A549 (cell line): ENCODE measurements around the gene NKX6-2. TPM values are rescaled to one million over a fixed set of nuclear protein-coding genes. Genes with fewer than 3 reads are reported as not detected.
A peak's percentile ranks its signal among the peaks of the same experiment; 100 is the strongest.

Source experiments
- ATAC-seq, 2 experiments: fragments of 200-7000 bp in 1 of 2; fragments of >200 bp in 1 of 2; cut with Nextera tagmentation in 1 of 2; cut with Tn5 transposase in 1 of 2; 3 replicates each; pipeline versions ENCODE4 v1.8.0 to v1.9.1; 2018 to 2020; ENCODE audit warnings: mild to moderate bottlenecking in 1 of 2, moderate library complexity in 1 of 2
- CTCF ChIA-PET: fragments of 300-600 bp; sonication (Branson Sonifier 250); formaldehyde crosslinking; extraction: SDS; loops from one replicate; lab custom pipeline; 2021; ENCODE audit warnings: antibody characterized with exemption, inconsistent platforms; lab: Yijun Ruan, JAX
- POLR2A ChIA-PET: fragments of 350-600 bp; formaldehyde crosslinking; extraction: SDS; loops from one replicate; lab custom pipeline; 2021; ENCODE audit warnings: antibody characterized with exemption, inconsistent platforms; lab: Yijun Ruan, JAX
- DNase-seq, 2 experiments: peaks; one replicate each; pipeline versions ENCODE4 v3.0.0 to v3.0.0-alpha.2; 2011 to 2016; ENCODE audit warnings: low read depth in 1 of 2, low spot score in 1 of 2
- FAIRE-seq: peaks from 2 replicates; lab custom pipeline; 2011; peaks lifted over from hg19 to GRCh38; lab: Jason Lieb, UNC
- H3K27ac ChIP-seq, 2 experiments: fragments of >200 bp; sonication (Bioruptor Twin); formaldehyde crosslinking; 3 replicates each; pipeline ENCODE4 v1.5.1; 2016 to 2017
- H3K4me1 ChIP-seq: fragments of >200 bp; sonication (Bioruptor Twin); formaldehyde crosslinking; 3 replicates; pipeline ENCODE4 v1.6.1; 2016
- H3K4me2 ChIP-seq: fragments of >200 bp; sonication (Bioruptor Twin); formaldehyde crosslinking; 3 replicates; pipeline ENCODE4 v1.6.1; 2016
- H3K4me3 ChIP-seq: fragments of >200 bp; sonication (Bioruptor Twin); formaldehyde crosslinking; 3 replicates; pipeline ENCODE4 v1.5.1; 2016
- H3K9me3 ChIP-seq: fragments of >200 bp; sonication (Bioruptor Twin); formaldehyde crosslinking; 3 replicates; pipeline ENCODE4 v1.6.1; 2016
- CBX2 ChIP-seq: fragments of 200-600 bp; sonication (generic); IDR thresholded peaks from 2 replicates; pipeline ENCODE4 v1.6.1; 2016; ENCODE audit warnings: low read depth, mild to moderate bottlenecking, borderline replicate concordance
- CBX8 ChIP-seq: fragments of 200-600 bp; sonication (generic); IDR thresholded peaks from 2 replicates; pipeline ENCODE4 v1.6.1; 2016
- CHD2 ChIP-seq: fragments of 150-350 bp; IDR thresholded peaks from 2 replicates; pipeline ENCODE4 v1.6.1; 2014; ENCODE audit warnings: low read length; ENCODE audit not compliant: partially characterized antibody
- EHMT2 ChIP-seq: fragments of 200-600 bp; sonication (generic); IDR thresholded peaks from 2 replicates; pipeline ENCODE4 v1.6.1; 2016; ENCODE audit warnings: antibody characterized with exemption, low read depth, mild to moderate bottlenecking, moderate library complexity
- ESRRA ChIP-seq: fragments of 150-350 bp; IDR thresholded peaks from 2 replicates; pipeline ENCODE4 v1.6.1; 2014; ENCODE audit warnings: mild to moderate bottlenecking, low read length, borderline replicate concordance
- FOXS1 ChIP-seq: fragments of 250-450 bp; sonication (Bioruptor Pico); IDR thresholded peaks from 2 replicates; pipeline ENCODE4 v1.5.0; 2020; ENCODE audit warnings: mild to moderate bottlenecking, moderate library complexity
- HMGXB4 ChIP-seq: fragments of 250-450 bp; sonication (Bioruptor Pico); IDR thresholded peaks from 2 replicates; pipeline ENCODE4 v1.5.0; 2021; ENCODE audit warnings: mild to moderate bottlenecking, moderate library complexity, borderline replicate concordance
- HOXA7 ChIP-seq: fragments of 250-450 bp; sonication (Bioruptor Pico); IDR thresholded peaks from 2 replicates; pipeline ENCODE4 v1.5.0; 2020; ENCODE audit warnings: mild to moderate bottlenecking, moderate library complexity
- HOXB13 ChIP-seq: fragments of 250-450 bp; sonication (Bioruptor Pico); IDR thresholded peaks from 2 replicates; pipeline ENCODE4 v1.5.0; 2020; ENCODE audit warnings: low read depth, mild to moderate bottlenecking, moderate library complexity
- MAFK ChIP-seq: fragments of 450-650 bp; IDR thresholded peaks from 2 replicates; pipeline ENCODE4 v1.6.1; 2014; ENCODE audit not compliant: partially characterized antibody
- MAZ ChIP-seq: fragments of 150-350 bp; IDR thresholded peaks from 2 replicates; pipeline ENCODE4 v1.6.1; 2014; ENCODE audit warnings: antibody characterized with exemption, low read depth, low read length, borderline replicate concordance
- MYC ChIP-seq: IDR thresholded peaks from 2 replicates; pipeline ENCODE4 v1.6.1; 2012; ENCODE audit warnings: mild to moderate bottlenecking, inconsistent platforms, low read length, improper control_type of control experiment, borderline replicate concordance
- POLR2A ChIP-seq: IDR thresholded peaks from 2 replicates; pipeline ENCODE4 v1.6.1; 2012; ENCODE audit warnings: mild to moderate bottlenecking, low read length
- REST ChIP-seq: fragments of 200-600 bp; sonication (generic); IDR thresholded peaks from 2 replicates; pipeline ENCODE4 v1.6.1; 2016; ENCODE audit warnings: antibody characterized with exemption, mild to moderate bottlenecking, moderate library complexity
- RNF2 ChIP-seq: fragments of 200-600 bp; sonication (generic); IDR thresholded peaks from 2 replicates; pipeline ENCODE4 v1.6.1; 2016; ENCODE audit warnings: low read depth, mild to moderate bottlenecking, antibody characterized with exemption, moderate library complexity, borderline replicate concordance
- SMC3 ChIP-seq: fragments of >200 bp; sonication (Bioruptor Twin); formaldehyde crosslinking; IDR thresholded peaks from 3 replicates; pipeline ENCODE4 v1.6.1; 2018; ENCODE audit warnings: inconsistent platforms
- TFCP2L1 ChIP-seq: fragments of 250-450 bp; sonication (Bioruptor Pico); IDR thresholded peaks from 2 replicates; pipeline ENCODE4 v1.5.0; 2021; ENCODE audit warnings: mild to moderate bottlenecking
- TP53 ChIP-seq: fragments of 250-450 bp; sonication (Bioruptor Pico); IDR thresholded peaks from 2 replicates; pipeline ENCODE4 v1.5.0; 2021; ENCODE audit warnings: mild to moderate bottlenecking, moderate library complexity
- USF2 ChIP-seq: fragments of 450-650 bp; IDR thresholded peaks from 2 replicates; pipeline ENCODE4 v1.6.1; 2014; ENCODE audit warnings: antibody characterized with exemption
- ZNF302 ChIP-seq: fragments of 250-450 bp; sonication (Bioruptor Pico); IDR thresholded peaks from 2 replicates; pipeline ENCODE4 v1.9.0; 2021; ENCODE audit warnings: inconsistent platforms, mild to moderate bottlenecking, moderate library complexity
- ZSCAN20 ChIP-seq: fragments of 250-450 bp; sonication (Bioruptor Pico); IDR thresholded peaks from 2 replicates; pipeline ENCODE4 v1.8.0; 2022; ENCODE audit warnings: mild to moderate bottlenecking, moderate library complexity
- WGBS: methylation state at CpG from one replicate; pipeline ENCODE4 v1.1.6; 2017; ENCODE audit errors: missing lambda C conversion rate; 5-methylcytosine and 5-hydroxymethylcytosine counted together
- polyA plus RNA-seq, 4 experiments: library from polyadenylated mRNA; depleted of rRNA in 3 of 4; stranded (reverse); fragments of >200 nt; fragmentation: RNase III in 1 of 4; extraction: RNeasy Plus Mini Kit Qiagen cat#74134 plus additional on column Dnase treatment in 1 of 4; gene quantifications; 2 replicates in 3 of 4; 3 replicates in 1 of 4; pipeline ENCODE4 v1.2.3, GENCODE V29; 2011 to 2017

The NKX6-2 gene
- polyA plus RNA-seq, 2 of the 4 experiments (the other 2 are of a cell fraction): not detected

GRCh38 chr10:132787495-132788179, 1.7 kb upstream of the NKX6-2 start:
- H3K4me3 ChIP-seq: peak overlapping the region; percentile 35
- H3K9me3 ChIP-seq: no peaks in the 10 kb centered on the region
- H3K4me2 ChIP-seq: peak overlapping the region; percentile 95
- ChIA-PET POLR2A (no interaction called here), CTCF (interaction anchor here (0.7 to 4.6 kb wide), 2 partner anchors 19 to 133 kb away, joined by 3 to 41 read pairs; no protein-coding TSS in a partner anchor)
- DNase-seq: peak; percentile 43 to 47
- FAIRE-seq: no peak
- peaks cover 26% of the 10 kb centered on the region for H3K4me1 ChIP-seq
- H3K27ac ChIP-seq: peak overlapping the region in 1 of 2 experiments; percentile 37; a peak in 1 of 6 replicates
- 0% methylated on average over 3 of the region's 80 CpGs for WGBS
- peak; percentile 45 to 72; a peak in 4 of 6 replicates for ATAC-seq
- no peak for TF ChIP-seq HOXA7
- TF ChIP-seq FOXS1 (CRISPR knock-in tag): no peak
- TF ChIP-seq ZSCAN20 (CRISPR knock-in tag): no peak
- no peak for TF ChIP-seq CHD2
- no peak for TF ChIP-seq EHMT2
- TF ChIP-seq TP53: no peak
- no peak for TF ChIP-seq MYC
- TF ChIP-seq MAZ: no peak
- no peak for TF ChIP-seq CBX2
- no peak for TF ChIP-seq SMC3
- no peak for TF ChIP-seq USF2
- TF ChIP-seq ESRRA: no peak
- no peak for TF ChIP-seq TFCP2L1
- no peak for TF ChIP-seq CBX8
- TF ChIP-seq REST: no peak
- TF ChIP-seq POLR2A: no peak
- TF ChIP-seq ZNF302 (CRISPR knock-in tag): no peak
- no peak for TF ChIP-seq HMGXB4
- no peak for TF ChIP-seq HOXB13

- 4% methylated on average over 46 of the region's 80 CpGs for WGBS
- ChIA-PET POLR2A (no interaction called here), CTCF (no interaction called here)
- peaks cover 26% of the 10 kb centered on the region for H3K4me1 ChIP-seq
- peak; percentile 72; the same call in 1 of the 2 replicates for TF ChIP-seq RNF2
- no peak for TF ChIP-seq MAFK
- DNase-seq: peak in 1 of 2 experiments; percentile 38
- FAIRE-seq: no peak
- peak in 1 of 2 experiments; percentile 42; a peak in 3 of 6 replicates for ATAC-seq
- peak overlapping the region; percentile 95 for H3K4me2 ChIP-seq
- H3K27ac ChIP-seq: no peak overlapping the region; a peak in 1 of 6 replicates
- H3K4me3 ChIP-seq: peak overlapping the region; percentile 35
- no peaks in the 10 kb centered on the region for H3K9me3 ChIP-seq
Measured at GRCh38 chr10:132786884-132787494, 1.0 kb upstream of the NKX6-2 start.
